GM23338 (cell line): ENCODE results near the gene SNN. TPM values are rescaled to one million over a fixed set of nuclear protein-coding genes. Genes with fewer than 3 reads are reported as not detected.

Source experiments
- ATAC-seq: fragments of 200-7000 bp; cut with Tn5 transposase; 3 replicates; pipeline ENCODE4 v1.9.1; 2020
- DNase-seq: peaks from one replicate; pipeline ENCODE4 v3.0.0-alpha.2; 2015; ENCODE audit warnings: low spot score
- H2AFZ ChIP-seq: fragments of 200-600 bp; sonication (generic); 2 replicates; pipeline ENCODE4 v1.8.0; 2016; ENCODE audit warnings: antibody characterized with exemption, mild to moderate bottlenecking, moderate library complexity
- H3F3A ChIP-seq: fragments of 200-600 bp; sonication (generic); replicated peaks from 2 replicates; pipeline ENCODE4 v1.8.0; 2017; ENCODE audit warnings: antibody characterized with exemption, mixed run types, low read depth
- H3K27ac ChIP-seq: fragments of 200-600 bp; sonication (generic); 2 replicates; pipeline ENCODE4 v1.6.1; 2016; ENCODE audit warnings: low read depth
- H3K27me3 ChIP-seq: fragments of 200-600 bp; sonication (generic); 2 replicates; pipeline ENCODE4 v1.8.0; 2016; ENCODE audit warnings: mild to moderate bottlenecking, mixed run types, moderate library complexity; ENCODE audit not compliant: insufficient read depth
- H3K36me3 ChIP-seq: fragments of 200-600 bp; sonication (generic); 2 replicates; pipeline ENCODE4 v1.8.0; 2016; ENCODE audit warnings: mild to moderate bottlenecking; ENCODE audit not compliant: insufficient read depth
- H3K4me1 ChIP-seq: fragments of 200-600 bp; sonication (generic); 2 replicates; pipeline ENCODE4 v1.8.0; 2016; ENCODE audit warnings: mild to moderate bottlenecking, moderate library complexity; ENCODE audit not compliant: insufficient read depth
- H3K4me2 ChIP-seq: fragments of 200-600 bp; sonication (generic); 2 replicates; pipeline ENCODE4 v1.7.1; 2017; ENCODE audit warnings: mixed run types
- H3K4me3 ChIP-seq: fragments of 200-600 bp; sonication (generic); 2 replicates; pipeline ENCODE4 v1.6.1; 2016; ENCODE audit warnings: mixed run types
- H3K79me2 ChIP-seq: fragments of 200-600 bp; sonication (generic); replicated peaks from 2 replicates; pipeline ENCODE4 v1.8.0; 2017; ENCODE audit warnings: mild to moderate bottlenecking; ENCODE audit not compliant: insufficient read depth
- H3K9me2 ChIP-seq: fragments of 200-600 bp; sonication (generic); 2 replicates; pipeline ENCODE4 v1.8.0; 2017; ENCODE audit not compliant: insufficient read depth
- H4K20me1 ChIP-seq: fragments of 200-600 bp; sonication (generic); replicated peaks from 2 replicates; pipeline ENCODE4 v1.8.0; 2017; ENCODE audit warnings: mild to moderate bottlenecking; ENCODE audit not compliant: insufficient read depth
- H3K27ac Mint-ChIP-seq: 2 replicates; pipeline ENCODE4 v1.8.0; 2020; ENCODE audit warnings: inconsistent platforms, mild to moderate bottlenecking, moderate library complexity, mixed read lengths
- H3K27me3 Mint-ChIP-seq: 3 replicates; pipeline ENCODE4 v1.8.0; 2022; ENCODE audit warnings: low read depth, mild to moderate bottlenecking, moderate library complexity, mixed read lengths, inconsistent platforms; ENCODE audit not compliant: insufficient read depth, poor library complexity
- H3K36me3 Mint-ChIP-seq: 3 replicates; pipeline ENCODE4 v1.8.0; 2021; ENCODE audit warnings: low read depth, mild to moderate bottlenecking, inconsistent platforms, moderate library complexity, mixed read lengths
- H3K4me1 Mint-ChIP-seq: 3 replicates; pipeline ENCODE4 v1.8.0; 2020; ENCODE audit warnings: mild to moderate bottlenecking, inconsistent platforms, mixed read lengths
- H3K4me3 Mint-ChIP-seq: 3 replicates; pipeline ENCODE4 v1.8.0; 2021; ENCODE audit warnings: moderate library complexity, mild to moderate bottlenecking, inconsistent platforms, mixed read lengths
- H3K9me3 Mint-ChIP-seq: 3 replicates; pipeline ENCODE4 v1.8.0; 2020; ENCODE audit warnings: moderate library complexity, mild to moderate bottlenecking, inconsistent platforms, mixed read lengths
- CREB1 ChIP-seq: fragments of 250-450 bp; sonication (Bioruptor Pico); IDR thresholded peaks from 2 replicates; pipeline ENCODE4 v1.5.0; 2020; ENCODE audit warnings: low read depth, mild to moderate bottlenecking, moderate library complexity
- EZH2phosphoT487 ChIP-seq: fragments of 200-600 bp; sonication (generic); IDR thresholded peaks from one replicate; pipeline ENCODE4 v1.8.1; 2018; ENCODE audit warnings: antibody characterized with exemption; ENCODE audit not compliant: unreplicated experiment
- JUNB ChIP-seq: IDR thresholded peaks from one replicate; pipeline ENCODE4 v1.6.1; 2016; ENCODE audit warnings: antibody characterized with exemption; ENCODE audit not compliant: unreplicated experiment
- NANOG ChIP-seq: IDR thresholded peaks from 2 replicates; pipeline ENCODE4 v1.6.1; 2016; ENCODE audit warnings: antibody characterized with exemption, borderline replicate concordance
- POLR2AphosphoS5 ChIP-seq: IDR thresholded peaks from 2 replicates; pipeline ENCODE4 v1.6.1; 2016; ENCODE audit warnings: antibody characterized with exemption, low read depth
- ZNF114 ChIP-seq: fragments of 250-450 bp; sonication (Bioruptor Pico); IDR thresholded peaks from 2 replicates; pipeline ENCODE4 v1.5.0; 2020; ENCODE audit warnings: mild to moderate bottlenecking, moderate library complexity
- ZNF331 ChIP-seq: fragments of 250-450 bp; sonication (Bioruptor Pico); IDR thresholded peaks from 2 replicates; pipeline ENCODE4 v1.5.0; 2020; ENCODE audit warnings: low read depth, mild to moderate bottlenecking, moderate library complexity
- ZNF462 ChIP-seq: fragments of 250-450 bp; sonication (Bioruptor Pico); IDR thresholded peaks from 2 replicates; pipeline ENCODE4 v1.5.0; 2020; ENCODE audit warnings: mild to moderate bottlenecking, moderate library complexity
- polyA plus RNA-seq: library from polyadenylated mRNA; unstranded; fragments of >200 nt; fragmentation: Nextera tagmentation; extraction: Ambion mirVana; gene quantifications from 2 replicates; pipeline ENCODE4 v1.2.1, GENCODE V29; 2016
- total RNA-seq: library from RNA; depleted of rRNA; stranded (reverse); fragments of >200 nt; shearing (Covaris generic); gene quantifications from 2 replicates; pipeline ENCODE4 v1.2.3, GENCODE V29; 2014
- TF ChIP-seq, protein P1 (sequence below): IDR thresholded peaks from 2 replicates; pipeline ENCODE4 v1.6.1; 2016; ENCODE audit warnings: antibody characterized with exemption

SNN gene
- total and polyA plus RNA-seq, 2 experiments from 2014 or later = 19.0 to 63.3 TPM

DNA sequence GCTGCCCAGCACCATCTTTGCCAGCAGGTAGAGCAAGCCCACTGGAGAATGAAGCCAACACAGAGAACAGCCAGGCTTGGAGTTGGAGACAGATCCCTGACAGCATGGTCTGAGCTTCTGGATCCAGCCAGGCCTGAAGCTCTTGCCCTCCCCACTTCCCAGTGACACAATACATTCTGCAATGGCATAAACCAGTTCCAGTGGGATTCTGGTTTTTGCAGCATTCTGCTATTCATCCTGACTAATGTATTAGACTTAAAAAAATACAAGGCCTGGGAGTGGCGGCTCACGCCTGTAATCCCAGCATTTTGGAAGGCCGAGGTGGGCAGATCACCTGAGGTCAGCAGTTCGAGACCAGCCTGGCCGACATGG lies 41.0 kb upstream of the SNN start:
- Mint-ChIP-seq H3K36me3 (no peaks in the 10 kb centered on the region), H3K4me3 (no peak overlapping the region), H3K4me1 (peaks cover 9% of the 10 kb centered on the region; the same call in 2 of the 3 replicates), H3K9me3 (no peaks in the 10 kb centered on the region), H3K27ac (no peak overlapping the region), H3K27me3 (peaks cover 12% of the 10 kb centered on the region)
- Histone ChIP-seq H3K9me2 (no peaks in the 10 kb centered on the region), H4K20me1 (no peaks in the 10 kb centered on the region), H3K4me1 (peaks cover 2% of the 10 kb centered on the region; the same call in 1 of the 2 replicates), H3K27me3 (no peaks in the 10 kb centered on the region), H3K4me3 (no peak overlapping the region), H3K4me2 (no peak overlapping the region), H3K36me3 (no peaks in the 10 kb centered on the region), H2AFZ (no peak overlapping the region), H3F3A (no peaks in the 10 kb centered on the region), H3K79me2 (no peaks in the 10 kb centered on the region), H3K27ac (no peak overlapping the region)
- DNase-seq = no peak
- ATAC-seq = no peak
- TF ChIP-seq NANOG (no peak), ZNF462 (CRISPR knock-in tag) (no peak), ZNF114 (CRISPR knock-in tag) (no peak), JUNB (no peak), EZH2phosphoT487 (no peak)

GRCh38 chr16:11627822-11628457 lies 40.3 kb upstream of the SNN start:
- H3K36me3 ChIP-seq = no peaks in the 10 kb centered on the region
- H3K4me1 ChIP-seq = no peaks in the 10 kb centered on the region
- H3K9me3 Mint-ChIP-seq = no peaks in the 10 kb centered on the region
- H3K27ac Mint-ChIP-seq = no peak overlapping the region
- H2AFZ ChIP-seq = no peak overlapping the region
- no peak overlapping the region for H3K27ac ChIP-seq
- peaks cover 12% of the 10 kb centered on the region for H3K27me3 Mint-ChIP-seq
- no peak overlapping the region for H3K4me2 ChIP-seq
- no peaks in the 10 kb centered on the region for H4K20me1 ChIP-seq
- ATAC-seq (no peak), DNase-seq (no peak)
- no peaks in the 10 kb centered on the region for H3K9me2 ChIP-seq
- H3K27me3 ChIP-seq = no peaks in the 10 kb centered on the region
- no peaks in the 10 kb centered on the region for H3K36me3 Mint-ChIP-seq
- H3F3A ChIP-seq = no peaks in the 10 kb centered on the region
- no peaks in the 10 kb centered on the region for H3K79me2 ChIP-seq
- H3K4me3 ChIP-seq = no peak overlapping the region
- H3K4me3 Mint-ChIP-seq = no peak overlapping the region
- H3K4me1 Mint-ChIP-seq = peaks cover 9% of the 10 kb centered on the region; the same call in 2 of the 3 replicates
- TF ChIP-seq CREB1 (CRISPR knock-in tag) (no peak), ZNF114 (CRISPR knock-in tag) (no peak), POLR2AphosphoS5 (no peak), ZNF331 (no peak)
- TF ChIP-seq, protein P1, sequence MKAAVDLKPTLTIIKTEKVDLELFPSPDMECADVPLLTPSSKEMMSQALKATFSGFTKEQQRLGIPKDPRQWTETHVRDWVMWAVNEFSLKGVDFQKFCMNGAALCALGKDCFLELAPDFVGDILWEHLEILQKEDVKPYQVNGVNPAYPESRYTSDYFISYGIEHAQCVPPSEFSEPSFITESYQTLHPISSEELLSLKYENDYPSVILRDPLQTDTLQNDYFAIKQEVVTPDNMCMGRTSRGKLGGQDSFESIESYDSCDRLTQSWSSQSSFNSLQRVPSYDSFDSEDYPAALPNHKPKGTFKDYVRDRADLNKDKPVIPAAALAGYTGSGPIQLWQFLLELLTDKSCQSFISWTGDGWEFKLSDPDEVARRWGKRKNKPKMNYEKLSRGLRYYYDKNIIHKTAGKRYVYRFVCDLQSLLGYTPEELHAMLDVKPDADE = no peak
